8988T (cell line): ENCODE measurements around the gene MLXIP.
"Not testable (repeated sequence)": the region's sequence is repeated elsewhere in the genome, so short reads cannot be mapped to it uniquely, and the experiment has no call there.

ENCODE experiments used
- DNase-seq: peaks from one replicate; pipeline ENCODE4 v3.0.0; 2011

MLXIP gene

GRCh38 chr12:122097927-122098756 is 19.6 kb downstream of the MLXIP start:
- DNase-seq = no peak

GRCh38 chr12:122099280-122099749 is 20.8 kb downstream of the MLXIP start:
- DNase-seq = no peak

DNA sequence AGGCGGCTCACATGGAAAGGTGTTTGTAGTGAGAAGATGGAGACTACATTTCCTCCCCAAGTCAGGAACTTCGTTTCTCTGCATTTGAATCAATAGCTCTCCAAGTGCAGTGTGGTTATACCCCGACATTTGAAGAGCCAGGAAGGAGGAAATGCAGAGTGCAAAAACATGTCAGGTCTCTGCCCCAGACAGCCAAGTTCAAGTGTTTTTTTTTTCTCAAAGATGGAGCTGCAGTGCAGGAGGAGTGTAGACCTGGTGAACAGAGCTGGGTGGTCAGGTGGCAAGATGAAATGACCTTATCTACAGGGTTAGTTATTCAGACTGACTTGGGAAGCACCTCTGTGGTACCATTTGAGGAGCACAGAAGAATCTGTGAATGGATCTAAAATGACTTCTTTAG is 21.3 kb downstream of the MLXIP start:
- no peak for DNase-seq

DNA sequence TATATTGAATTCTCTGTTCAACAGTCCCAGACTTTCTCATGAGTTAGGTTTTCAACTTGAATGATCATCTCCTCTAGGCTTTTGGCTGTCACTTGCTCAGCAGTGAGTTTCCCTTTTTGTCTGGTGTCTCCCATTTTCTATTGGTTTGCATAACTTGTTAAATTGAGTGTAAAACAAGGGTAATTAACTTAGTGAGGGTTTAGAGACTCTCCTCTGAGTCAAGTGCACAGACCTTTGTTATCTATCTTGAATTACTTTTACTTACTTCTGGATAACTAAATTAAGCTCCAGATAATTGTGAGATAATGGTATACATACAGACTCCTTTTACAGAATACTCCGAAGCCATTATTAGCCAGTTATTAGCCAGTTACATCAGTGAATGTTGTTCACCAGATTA is 22.0 kb downstream of the MLXIP start:
- no peak for DNase-seq

- DNase-seq = no peak
Measured at GRCh38 chr12:122102331-122102730, 23.8 kb downstream of the MLXIP start.

GRCh38 chr12:122104844-122105243 is 26.3 kb downstream of the MLXIP start:
- no peak for DNase-seq

GRCh38 chr12:122105496-122105895 is 26.9 kb downstream of the MLXIP start:
- DNase-seq = not testable (repeated sequence)

- DNase-seq = no peak
Measured at GRCh38 chr12:122106843-122107242, 28.3 kb downstream of the MLXIP start.

- no peak for DNase-seq
Measured at GRCh38 chr12:122107261-122107660, 28.7 kb downstream of the MLXIP start.

DNA sequence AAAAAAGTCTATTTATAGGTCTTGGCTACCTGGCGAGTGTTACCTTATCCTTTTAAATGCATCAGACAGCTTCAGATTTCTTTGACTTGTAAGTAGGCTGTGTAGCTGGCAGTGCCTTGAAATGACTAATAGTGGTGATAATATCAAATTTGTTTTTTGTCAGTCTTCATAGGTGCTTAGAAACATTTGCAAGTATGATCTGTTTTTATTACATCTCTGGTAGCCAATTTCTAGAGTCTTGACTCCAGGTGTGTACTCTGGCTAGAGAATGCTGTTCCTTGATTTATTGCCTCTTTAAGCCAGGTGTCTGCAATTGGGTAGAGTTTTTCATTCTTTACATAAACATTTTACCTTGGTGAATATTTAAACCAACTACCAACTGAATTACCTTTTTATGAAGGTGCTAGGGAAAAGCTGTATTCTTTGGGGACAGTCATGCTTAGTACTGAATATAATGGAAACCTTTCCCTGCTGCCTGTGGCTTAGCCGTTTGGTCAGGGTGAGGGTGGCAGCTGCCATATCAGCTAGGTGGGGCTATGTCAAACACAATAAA is 32.6 kb downstream of the MLXIP start:
- no peak for DNase-seq

DNA sequence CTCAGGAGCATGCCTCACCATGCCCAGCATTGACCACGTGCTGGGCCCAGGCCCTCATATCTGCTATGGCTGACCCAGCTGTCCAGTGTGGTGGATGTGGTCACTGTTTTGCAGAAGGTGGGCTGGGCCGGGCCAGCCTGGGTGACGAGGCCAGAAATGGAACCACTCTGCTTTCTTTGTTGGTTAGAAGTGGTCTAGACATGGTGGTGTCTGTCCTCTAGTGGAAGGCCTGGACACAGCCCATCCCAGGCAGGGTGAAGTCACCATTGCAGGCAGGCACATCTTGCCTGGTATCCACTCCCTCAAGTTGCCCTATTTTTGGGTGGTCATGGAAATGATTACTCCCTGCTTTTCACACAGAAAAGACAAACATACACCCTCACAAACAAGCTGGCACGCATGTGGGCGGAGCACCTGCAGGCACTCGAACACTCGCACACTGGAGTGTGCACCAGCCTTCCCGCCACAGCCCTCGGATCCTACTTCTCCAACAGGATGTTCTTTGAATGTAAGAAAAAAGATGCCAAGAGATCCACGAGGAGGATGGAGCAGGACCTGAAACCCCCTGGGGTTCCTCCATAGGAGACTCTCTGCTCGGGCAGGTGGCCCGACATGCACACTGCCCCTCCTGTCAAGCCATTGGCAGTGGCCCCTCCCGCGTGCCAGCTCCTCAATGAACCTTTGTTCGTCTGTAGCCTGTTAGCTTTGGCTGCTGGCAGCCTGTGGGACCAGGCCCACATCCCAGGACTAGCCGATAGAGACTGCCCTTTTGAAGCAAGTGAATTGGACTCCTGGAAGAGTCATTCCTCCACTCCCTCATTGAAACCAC is 38.4 kb downstream of the MLXIP start:
- DNase-seq = peak; percentile 6

DNA sequence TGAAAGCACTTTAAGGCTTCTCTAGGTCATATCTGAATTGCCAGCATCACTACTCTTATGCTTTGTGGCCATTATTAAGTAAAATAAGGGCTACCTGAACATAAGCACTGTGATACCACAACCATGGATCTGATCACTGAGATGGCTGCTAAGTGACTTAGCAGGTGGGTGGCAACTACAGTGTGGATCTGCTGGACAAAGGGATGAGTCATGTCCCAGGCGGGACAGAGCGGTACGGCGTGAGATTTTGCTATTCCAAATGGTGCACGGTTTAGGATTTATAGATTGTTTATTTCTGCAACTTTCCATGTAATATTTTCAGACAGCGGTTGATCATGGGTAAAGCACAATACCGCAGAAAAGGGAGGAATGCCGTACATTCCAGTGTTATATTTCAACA is 39.4 kb downstream of the MLXIP start:
- DNase-seq = peak; percentile 2

DNA sequence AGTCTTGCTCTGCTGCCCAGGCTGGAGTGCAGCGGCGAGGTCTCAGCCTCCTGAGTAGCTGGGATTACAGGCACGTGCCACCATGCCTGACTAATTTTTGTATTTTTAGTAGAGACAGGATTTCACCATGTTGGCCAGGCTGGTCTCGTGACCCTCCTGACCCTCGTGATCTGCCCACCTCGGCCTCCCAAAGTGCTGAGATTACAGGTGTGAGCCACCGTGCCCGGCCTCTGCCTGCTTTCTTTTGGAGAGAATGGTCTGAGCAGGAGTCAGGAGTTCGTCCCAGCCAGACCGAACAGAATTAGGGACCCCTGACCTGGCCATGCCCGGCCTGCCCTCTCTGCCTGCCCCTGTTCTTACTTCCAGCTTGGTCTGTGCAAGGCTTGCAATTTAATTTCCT is 42.8 kb downstream of the MLXIP start:
- DNase-seq = not testable (repeated sequence)

- DNase-seq = no peak
Measured at GRCh38 chr12:122121745-122122144, 43.2 kb downstream of the MLXIP start.

DNA sequence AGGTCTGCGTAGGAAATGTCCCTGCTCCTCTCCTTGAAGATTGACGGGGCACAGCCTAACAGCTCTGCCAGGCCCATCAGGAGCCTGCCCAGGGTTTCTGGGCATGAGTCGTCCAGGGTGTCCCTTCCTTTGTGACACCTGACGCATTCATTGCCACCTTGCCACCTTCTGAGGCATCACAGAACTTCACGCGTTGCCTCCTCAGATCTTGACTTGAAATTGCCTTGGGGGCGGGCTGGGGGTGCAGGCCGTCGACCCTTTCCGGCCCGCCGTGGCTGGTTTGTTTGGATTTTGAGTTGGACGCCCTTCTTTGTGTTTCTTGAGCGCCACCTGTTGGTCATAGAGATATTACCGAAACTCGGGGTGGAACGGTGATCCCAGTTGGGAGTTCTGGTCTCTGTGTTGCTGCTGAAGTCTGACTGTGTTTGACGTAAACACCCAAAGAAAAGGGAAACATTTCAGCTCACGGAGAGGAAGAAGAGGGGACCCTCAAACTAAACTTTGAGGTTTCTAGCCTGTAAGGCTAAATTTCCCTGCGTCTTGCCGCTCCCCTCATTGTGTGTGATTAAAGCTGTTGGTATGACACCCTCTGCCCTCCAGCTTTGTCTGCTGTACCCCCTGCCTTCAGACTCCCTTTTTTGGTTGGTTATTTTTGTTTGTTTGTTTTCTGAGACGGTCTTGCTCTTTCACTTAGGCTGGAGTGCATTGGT is 44.6 kb downstream of the MLXIP start:
- no peak for DNase-seq

DNA sequence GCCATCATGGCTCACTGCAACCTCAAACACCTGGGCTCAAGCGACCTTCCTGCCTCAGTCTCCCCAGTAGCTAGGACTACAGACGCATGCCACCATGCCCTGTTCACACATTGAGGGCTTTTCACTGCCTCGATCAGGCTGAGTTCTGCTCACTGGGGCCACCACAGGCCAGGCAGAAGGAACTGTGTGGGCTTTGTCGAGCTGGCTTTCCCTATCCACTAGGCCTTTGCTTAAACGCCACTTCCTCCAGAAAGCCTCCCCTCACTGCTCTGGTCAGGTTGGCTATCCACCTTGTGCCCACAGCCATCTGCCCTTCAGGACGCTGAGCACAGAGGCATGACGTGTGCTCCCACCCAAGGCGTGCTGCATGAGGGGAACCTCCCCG is 45.2 kb downstream of the MLXIP start:
- no peak for DNase-seq

DNA sequence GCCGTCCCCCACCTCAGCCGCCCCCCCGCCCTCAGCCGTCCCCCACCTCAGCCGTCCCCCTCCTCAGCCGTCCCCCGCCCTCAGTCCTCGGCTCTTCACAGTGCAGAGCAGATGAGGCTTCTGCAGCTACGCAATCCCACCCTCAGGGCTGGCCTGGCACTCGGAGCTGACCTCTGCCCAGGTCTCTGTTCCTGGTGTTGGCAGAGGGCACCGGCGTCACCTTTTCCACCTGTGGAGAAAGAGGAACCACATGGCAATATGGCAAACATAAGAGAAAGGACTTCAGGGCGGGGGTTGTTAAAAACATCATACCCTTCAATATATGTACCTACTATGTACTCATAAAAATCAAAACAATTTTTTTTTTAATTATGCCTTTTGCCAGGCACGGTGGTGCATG is 45.8 kb downstream of the MLXIP start:
- DNase-seq = no peak

- no peak for DNase-seq
Measured at GRCh38 chr12:122125452-122126341, 47.1 kb downstream of the MLXIP start.

- no peak for DNase-seq
Measured at GRCh38 chr12:122126342-122126635, 47.7 kb downstream of the MLXIP start.

GRCh38 chr12:122126713-122127597 is 48.4 kb downstream of the MLXIP start:
- peak; percentile 70 for DNase-seq

DNA sequence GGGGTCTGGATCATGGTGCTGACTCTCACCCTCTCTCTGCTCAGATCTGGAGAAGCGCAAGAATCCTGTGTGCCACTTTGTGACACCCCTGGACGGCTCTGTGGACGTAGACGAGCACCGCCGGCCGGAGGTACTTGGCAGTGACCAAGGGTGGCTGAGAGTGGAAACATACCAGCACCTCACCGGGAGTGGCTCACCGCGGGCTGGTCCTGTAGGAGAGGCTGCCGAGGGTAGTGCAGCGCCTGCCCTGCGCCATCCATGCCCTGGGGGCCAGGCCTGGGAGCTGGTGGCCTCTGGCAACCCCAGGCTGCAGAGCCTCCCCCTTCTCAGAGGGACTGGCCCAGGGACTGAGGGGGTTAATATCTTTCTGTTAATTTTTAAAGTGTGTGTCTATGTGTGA is 49.3 kb downstream of the MLXIP start:
- no peak for DNase-seq
